Measurements from ENCODE around the gene TRPV2. TPM values are rescaled to one million over a fixed set of nuclear protein-coding genes. Genes with fewer than 3 reads are reported as not detected.
A peak's percentile ranks its signal among the peaks of the same experiment; 100 is the strongest.

Gene TRPV2
- total and polyA plus RNA-seq, 9 of the 15 experiments (the other 6 are each of a cell fraction or from before 2014, with no cell fraction given): 10.0 to 97.5 (median 30.3) TPM

- WGBS (ENCODE audit: insufficient coverage, low coverage, missing lambda C conversion rate): 80% methylated on average over 1 of the region's 2 CpGs
- ChIA-PET POLR2A (interaction anchor here (0.7 to 1.4 kb wide), 4 partner anchors 9 to 68 kb away, joined by 3 to 12 read pairs (median 4); partner anchors contain the start of gene UBB), CTCF (ENCODE audit: low intra/inter-chr PET ratio) (no interaction called here)
- DNase-seq (ENCODE audit: extremely low read depth in 1 of 4, low spot score in 3 of 4) (no peak), FAIRE-seq (no peak), ATAC-seq (no peak)
- Histone ChIP-seq H3K27me3 (ENCODE audit: control insufficient read depth in 2 of 2, insufficient read depth in 2 of 2, low read length in 2 of 2) (no peaks in the 10 kb centered on the region), H3K4me3 (no peak overlapping the region), H3K36me3 (ENCODE audit: control insufficient read depth, insufficient read depth, low read length) (peaks cover 48% of the 10 kb centered on the region; the same call in 2 of the 3 replicates), H3K9me3 (replicated peaks; ENCODE audit: control insufficient read depth, insufficient read depth, low read depth, low read length) (no peaks in the 10 kb centered on the region), H3K9ac (ENCODE audit: insufficient read depth in 1 of 2, low read depth in 2 of 2, low read length in 2 of 2) (peak overlapping the region; percentile 18 to 81; a peak in 3 of 4 replicates), H3K79me2 (ENCODE audit: control insufficient read depth, insufficient read depth, low read length) (peaks cover 54% of the 10 kb centered on the region), H3K27ac (ENCODE audit: extremely low read depth, low read depth, low read length) (peak overlapping the region; percentile 74), H3K4me1 (replicated peaks in 1 of 2; ENCODE audit: control insufficient read depth in 2 of 2, insufficient read depth in 2 of 2, low read length in 2 of 2) (peaks cover 37 to 44% of the 10 kb centered on the region in 2 experiments), H3K4me2 (ENCODE audit: insufficient read depth, low read length) (peak overlapping the region; percentile 14), H2AFZ (ENCODE audit: low read depth, low read length) (no peak overlapping the region), H4K20me1 (replicated peaks; ENCODE audit: control insufficient read depth, insufficient read depth, low read length) (no peaks in the 10 kb centered on the region), H3K9me1 (ENCODE audit: control insufficient read depth, insufficient read depth, low read length) (peaks cover 4% of the 10 kb centered on the region)
- intact Hi-C loops (cut with micrococcal nuclease): no loop called here
- BruUV-seq (replicated peaks): no TSS peak
- in situ Hi-C loops (cut with MboI): no loop called here
- TF ChIP-seq RBFOX2 (IDR thresholded peaks at IDR 0.05; ENCODE audit: low read depth, low read length) (no peak), NR2C1 (IDR thresholded peaks at IDR 0.05) (no peak), NR2C1 (tag; IDR thresholded peaks at IDR 0.05) (no peak), GATAD2B (IDR thresholded peaks at IDR 0.05; ENCODE audit: borderline replicate concordance) (no peak), ZNF780A (CRISPR knock-in tag; IDR thresholded peaks at IDR 0.05) (no peak), RUNX1 (IDR thresholded peaks at IDR 0.05; ENCODE audit: low read depth) (no peak), E2F4 (CRISPR knock-in tag; IDR thresholded peaks at IDR 0.05; ENCODE audit: low read depth) (no peak), HMG20A (CRISPR knock-in tag; conservative IDR thresholded peaks at IDR 0.05) (no peak), FOXA3 (CRISPR knock-in tag; conservative IDR thresholded peaks at IDR 0.05 in 1 of 2, IDR thresholded peaks at IDR 0.05 in 1 of 2) (no peak), ZBTB34 (CRISPR knock-in tag; IDR thresholded peaks at IDR 0.05) (no peak), E2F5 (CRISPR knock-in tag; IDR thresholded peaks at IDR 0.05) (no peak), NRF1 (conservative IDR thresholded peaks at IDR 0.05 in 1 of 2, IDR thresholded peaks at IDR 0.05 in 1 of 2) (no peak), COPS2 (conservative IDR thresholded peaks at IDR 0.05) (no peak), IRF1 (CRISPR knock-in tag; IDR thresholded peaks at IDR 0.05; ENCODE audit: borderline replicate concordance) (no peak), TFE3 (CRISPR knock-in tag; IDR thresholded peaks at IDR 0.05) (no peak), CC2D1A (IDR thresholded peaks at IDR 0.05) (no peak)
Measured at GRCh38 chr17:16418685-16419068, 3.3 kb downstream of the TRPV2 start.
